ENCODE results near the gene PIK3CB.

Gene PIK3CB

GRCh38 chr3:138642927-138643253 lies 191.8 kb downstream of the PIK3CB start:
- Histone ChIP-seq H3K36me3 (replicated peaks) (no peaks in the 10 kb centered on the region), H3K27ac (no peak overlapping the region), H3K27me3 (replicated peaks) (no peaks in the 10 kb centered on the region), H3K4me3 (ENCODE audit: low read depth, low read length) (no peak overlapping the region)
- TF ChIP-seq CTCF (IDR thresholded peaks at IDR 0.05; ENCODE audit: low read depth, low read length, missing control alignments), result no peak
- in situ Hi-C loops (cut with HindIII; ENCODE audit: low pct_ligation_motif_present, low sequenced_read_pairs), result no loop called here
- DNase-seq, result no peak

GRCh38 chr3:138642226-138642926 lies 192.4 kb downstream of the PIK3CB start:
- DNase-seq, result no peak
- in situ Hi-C loops (cut with HindIII; ENCODE audit: low pct_ligation_motif_present, low sequenced_read_pairs), result no loop called here
- H3K27ac ChIP-seq, result no peak overlapping the region
- no peak for TF ChIP-seq CTCF (IDR thresholded peaks at IDR 0.05; ENCODE audit: low read depth, low read length, missing control alignments)
- H3K27me3 ChIP-seq (replicated peaks), result no peaks in the 10 kb centered on the region
- H3K4me3 ChIP-seq (ENCODE audit: low read depth, low read length), result no peak overlapping the region
- no peaks in the 10 kb centered on the region for H3K36me3 ChIP-seq (replicated peaks)

- in situ Hi-C loops (cut with HindIII; ENCODE audit: low pct_ligation_motif_present, low sequenced_read_pairs), result no loop called here
- H3K27ac ChIP-seq, result no peak overlapping the region
- H3K27me3 ChIP-seq (replicated peaks), result no peaks in the 10 kb centered on the region
- no peaks in the 10 kb centered on the region for H3K36me3 ChIP-seq (replicated peaks)
- DNase-seq, result no peak
- TF ChIP-seq CTCF (IDR thresholded peaks at IDR 0.05; ENCODE audit: low read depth, low read length, missing control alignments), result no peak
- no peak overlapping the region for H3K4me3 ChIP-seq (ENCODE audit: low read depth, low read length)
These were observed 194.2 kb downstream of the PIK3CB start for GRCh38 chr3:138640537-138640936.

DNA sequence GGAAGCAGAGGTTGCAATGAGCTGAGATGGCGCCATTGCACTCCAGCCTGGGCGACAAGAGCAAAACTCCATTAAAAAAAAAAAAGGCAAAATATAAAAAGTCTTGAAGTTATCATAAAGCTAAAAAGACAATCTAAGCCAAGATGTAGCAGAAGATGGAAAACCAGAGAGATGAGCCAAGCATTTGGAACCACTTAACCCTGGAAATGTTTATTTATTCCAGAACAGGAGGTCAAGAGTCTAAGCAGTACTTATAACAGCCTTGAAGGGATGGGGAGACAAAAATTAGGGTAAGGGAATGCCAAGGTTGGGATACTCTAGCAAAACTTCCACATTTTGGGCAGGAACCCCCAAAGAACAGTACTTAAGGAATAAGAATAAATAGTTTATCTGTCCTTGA lies 196.1 kb downstream of the PIK3CB start:
- no peaks in the 10 kb centered on the region for H3K36me3 ChIP-seq (replicated peaks)
- no peak overlapping the region for H3K4me3 ChIP-seq (ENCODE audit: low read depth, low read length)
- in situ Hi-C loops (cut with HindIII; ENCODE audit: low pct_ligation_motif_present, low sequenced_read_pairs), result no loop called here
- H3K27me3 ChIP-seq (replicated peaks), result no peaks in the 10 kb centered on the region
- no peak for DNase-seq
- H3K27ac ChIP-seq, result no peak overlapping the region
- TF ChIP-seq CTCF (IDR thresholded peaks at IDR 0.05; ENCODE audit: low read depth, low read length, missing control alignments), result no peak

DNA sequence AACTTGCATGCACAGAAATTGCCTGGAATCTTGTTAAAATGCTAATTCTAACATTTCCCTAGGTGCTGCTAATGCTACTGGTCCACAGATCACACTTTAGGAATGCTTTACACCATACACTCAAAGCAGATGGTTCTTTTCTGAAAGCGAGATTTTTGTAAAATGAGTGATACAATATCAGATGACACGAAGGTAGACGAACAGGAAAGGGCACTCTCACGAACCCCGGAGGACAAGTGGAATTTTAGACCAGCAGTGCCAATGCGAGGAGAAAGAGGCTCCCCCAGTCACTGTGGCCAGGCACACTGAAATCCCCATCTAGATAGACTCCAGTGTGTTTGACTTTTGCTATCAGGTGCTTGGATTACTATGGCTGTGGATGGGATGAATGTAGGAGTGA lies 205.2 kb downstream of the PIK3CB start:
- H3K4me3 ChIP-seq (ENCODE audit: low read depth, low read length), result no peak overlapping the region
- H3K27me3 ChIP-seq (replicated peaks), result no peaks in the 10 kb centered on the region
- H3K27ac ChIP-seq, result no peak overlapping the region
- no peak for TF ChIP-seq CTCF (IDR thresholded peaks at IDR 0.05; ENCODE audit: low read depth, low read length, missing control alignments)
- in situ Hi-C loops (cut with HindIII; ENCODE audit: low pct_ligation_motif_present, low sequenced_read_pairs), result no loop called here
- no peaks in the 10 kb centered on the region for H3K36me3 ChIP-seq (replicated peaks)
- no peak for DNase-seq
